Ecto neural progenitor cell (in vitro differentiated cells): ENCODE measurements around the gene INF2.

Experiments used
- DNase-seq: peaks from one replicate; pipeline ENCODE4 v3.0.0-alpha.2; 2018; ENCODE audit warnings: low spot score

The INF2 gene

DNA sequence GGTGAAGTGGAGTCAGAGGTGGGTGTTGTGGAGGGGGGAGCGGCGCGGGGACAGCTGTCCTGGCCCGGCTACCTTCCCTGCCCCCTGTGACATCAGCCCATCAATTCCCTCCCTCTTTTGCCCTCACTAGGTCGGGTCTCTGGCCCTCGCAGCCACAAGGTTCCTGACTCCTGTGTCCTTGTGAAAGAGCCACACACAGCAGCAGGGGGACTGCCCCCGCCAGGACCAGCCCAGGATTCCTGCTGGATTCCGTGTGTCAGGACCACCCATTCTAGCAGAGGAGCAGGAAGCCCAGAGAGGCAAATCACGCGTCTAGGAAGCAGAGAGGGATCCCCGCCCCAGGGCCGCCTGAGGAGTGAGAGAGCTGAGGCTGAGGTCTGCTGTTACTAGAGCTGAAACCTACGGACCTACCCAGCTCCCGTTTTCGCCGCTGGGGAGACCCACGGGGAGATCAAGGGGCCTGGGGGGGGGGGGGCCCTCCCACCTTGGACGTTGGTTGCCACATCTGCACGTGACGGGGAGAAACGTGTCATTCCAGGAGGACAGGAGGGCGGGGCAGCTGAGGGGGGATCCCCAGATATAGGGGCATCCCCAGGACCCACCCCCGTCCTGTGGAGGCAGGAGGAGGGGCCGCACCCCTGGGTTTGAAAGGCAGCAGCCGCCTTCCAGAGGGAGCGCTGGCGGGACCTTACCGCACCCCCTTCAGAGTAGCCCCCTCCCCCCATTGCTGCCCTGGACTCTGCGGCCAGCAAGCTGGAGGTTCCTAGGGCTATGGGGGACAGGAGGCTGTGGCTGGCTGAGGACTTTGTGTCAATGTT is 12.5 kb upstream of the INF2 start:
- peak; percentile 75 for DNase-seq

DNA sequence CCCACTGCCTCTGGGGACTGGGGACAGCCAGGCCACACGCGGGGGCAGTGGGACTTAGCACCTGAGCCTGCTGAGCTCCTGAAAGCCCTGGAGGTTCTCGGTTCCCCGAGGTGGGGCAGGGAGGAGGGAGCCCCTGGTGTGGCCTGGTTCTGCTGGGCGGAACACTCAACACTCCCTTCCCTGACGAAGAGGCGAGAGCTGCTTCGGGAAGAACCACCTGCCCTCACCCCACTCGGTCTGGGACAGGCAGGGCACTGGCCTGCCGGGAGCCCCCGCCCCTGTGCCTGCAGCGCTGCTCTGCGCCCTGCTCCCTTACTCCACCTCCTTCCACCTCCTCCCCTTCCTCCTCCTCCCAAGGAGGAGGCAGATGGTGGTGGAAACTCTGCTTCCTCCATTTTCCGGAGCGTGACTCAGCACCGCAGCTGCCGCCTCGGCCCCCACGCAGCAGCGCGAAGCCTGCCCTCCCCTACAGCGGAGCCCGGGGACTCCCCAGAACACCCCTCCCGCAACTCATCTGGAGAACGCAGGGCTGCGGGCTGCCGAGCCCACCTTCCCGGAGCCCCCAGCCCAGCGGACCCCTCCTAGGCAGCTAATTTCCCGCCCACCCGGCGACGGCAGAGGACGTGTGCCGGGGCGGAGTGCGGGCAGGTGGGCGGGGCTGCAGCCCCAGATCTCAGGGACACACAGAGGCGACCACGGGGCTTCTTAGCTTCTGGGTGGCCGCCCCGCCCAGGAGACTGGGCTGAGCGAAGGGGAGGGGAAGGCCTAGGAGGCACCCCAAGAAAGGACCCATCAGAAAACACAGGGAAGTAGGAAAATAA is 11.7 kb upstream of the INF2 start:
- peak; percentile 89 for DNase-seq

- peak; percentile 72 for DNase-seq
Measured at GRCh38 chr14:104678346-104678745, 11.1 kb upstream of the INF2 start.

- no peak for DNase-seq
Measured at GRCh38 chr14:104678901-104679705, 10.3 kb upstream of the INF2 start.

DNA sequence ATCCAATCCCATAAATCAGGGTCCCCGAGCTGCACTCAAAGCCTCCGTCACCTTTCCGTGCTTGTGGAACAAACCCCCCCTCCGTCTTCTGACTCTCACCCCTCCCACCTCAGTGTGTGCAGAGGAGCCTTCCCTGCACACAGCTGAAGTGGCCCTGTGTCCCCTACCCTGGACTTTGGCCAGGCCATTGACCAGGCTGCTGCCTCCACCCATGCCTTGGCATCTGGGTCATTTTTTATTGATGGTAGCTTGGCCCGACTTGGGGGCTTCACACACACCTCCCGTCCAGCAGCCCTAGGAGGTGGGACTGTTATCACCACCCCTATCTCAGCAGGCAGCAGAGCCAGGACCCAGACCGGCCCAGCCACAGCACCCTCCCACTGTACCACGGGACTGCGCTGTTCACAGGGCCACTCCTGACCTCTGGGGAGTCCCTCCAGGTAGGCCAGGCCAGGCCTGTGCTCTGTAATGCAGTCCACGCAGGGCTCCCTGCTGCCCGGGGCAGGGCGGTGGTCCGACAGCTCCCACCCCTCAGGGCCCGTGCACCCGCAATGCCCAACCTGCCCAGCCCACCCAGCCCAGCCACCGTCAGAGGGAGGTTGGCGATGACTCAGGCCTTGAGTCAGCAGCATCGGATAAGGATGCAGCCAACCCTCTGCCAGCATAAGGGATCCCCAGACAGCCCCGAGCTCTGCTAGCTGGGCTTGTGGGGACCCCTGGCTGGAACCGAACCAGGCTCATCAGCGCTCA is 9.2 kb upstream of the INF2 start:
- DNase-seq: no peak

DNA sequence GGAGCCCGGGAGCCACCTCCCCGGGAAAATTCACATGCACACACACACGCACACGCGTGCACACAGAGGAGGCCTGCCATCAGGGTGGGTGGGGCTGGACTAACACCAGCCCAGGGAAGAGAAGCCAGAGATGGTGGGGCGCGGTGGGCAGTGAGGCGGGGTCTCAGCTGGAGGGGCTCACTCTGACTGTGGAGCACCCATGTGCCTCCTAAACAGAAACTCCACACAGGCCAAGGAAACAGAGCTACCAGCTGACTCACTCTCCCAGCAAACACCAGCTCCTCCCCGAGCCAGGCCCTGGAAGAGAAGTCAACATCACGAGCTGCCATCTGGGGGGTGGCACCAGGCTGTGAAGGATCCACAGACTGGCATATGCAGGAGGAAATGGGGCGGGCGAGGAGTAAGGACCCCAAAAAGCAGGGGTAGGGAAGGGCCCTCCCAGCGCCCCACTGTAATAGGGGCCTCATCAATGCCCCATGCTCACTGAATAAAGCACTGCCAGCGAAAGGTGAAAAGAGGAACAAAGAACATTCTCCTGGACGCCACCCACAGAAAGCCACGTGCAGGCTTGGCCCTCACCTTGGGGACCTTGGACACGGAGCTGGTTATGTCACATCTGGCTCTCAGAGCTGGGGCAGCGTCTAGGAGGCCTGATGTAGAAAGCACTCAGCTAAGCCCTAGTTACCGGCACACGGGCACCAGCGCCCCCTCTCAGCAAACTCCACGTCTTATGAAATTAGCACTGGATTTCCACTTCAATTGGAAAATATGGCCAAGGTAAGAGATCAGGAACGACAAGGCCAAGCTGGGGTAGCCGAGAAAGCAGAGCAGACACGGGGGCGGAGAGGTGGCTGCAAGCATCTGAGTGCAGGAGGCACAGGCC is 8.4 kb upstream of the INF2 start:
- no peak for DNase-seq

DNA sequence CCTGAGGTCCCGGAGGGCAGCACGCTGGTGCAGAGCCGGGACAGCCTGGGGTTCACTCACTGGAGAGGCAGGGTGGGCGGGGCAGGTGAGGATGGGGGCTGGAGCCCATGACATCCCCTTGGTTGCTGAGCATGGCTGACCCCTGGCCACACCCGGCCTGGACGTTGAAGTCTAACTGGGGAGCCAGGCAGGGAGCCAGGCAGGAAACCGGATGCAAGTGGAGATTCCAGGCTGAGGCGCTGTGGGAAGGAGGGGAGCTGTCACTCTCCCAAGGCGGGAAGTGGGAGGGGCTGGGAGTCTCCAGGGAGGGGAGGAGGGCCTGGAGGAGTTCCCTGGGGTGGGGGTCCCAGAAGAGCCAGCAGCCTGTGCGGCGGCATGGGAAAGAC is 7.7 kb upstream of the INF2 start:
- peak; percentile 84 for DNase-seq

DNA sequence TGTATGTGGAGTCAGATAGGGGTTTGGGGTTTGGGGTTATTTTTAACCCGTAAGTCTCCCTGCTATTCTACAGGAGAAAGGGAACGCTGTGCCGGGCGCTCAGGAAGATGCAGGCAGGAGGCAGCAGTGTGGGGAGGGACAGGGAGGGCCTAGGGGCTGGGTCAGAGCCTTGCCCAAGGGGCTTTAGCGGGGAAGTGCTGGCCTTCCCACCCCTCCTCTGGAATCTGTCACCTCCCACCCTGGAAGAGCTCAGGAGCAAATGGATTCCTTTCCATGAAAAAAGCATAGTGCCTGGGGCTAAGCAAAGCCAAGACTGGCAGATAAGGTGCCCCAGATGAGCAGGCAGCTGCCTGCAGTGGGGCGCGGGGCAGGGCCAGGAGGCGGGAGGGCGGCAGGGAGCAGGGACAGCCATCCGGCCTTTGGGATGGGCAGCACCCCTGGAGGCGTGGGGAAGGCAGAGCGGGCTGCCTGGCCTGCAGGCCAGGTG is 7.3 kb upstream of the INF2 start:
- peak; percentile 80 for DNase-seq

DNA sequence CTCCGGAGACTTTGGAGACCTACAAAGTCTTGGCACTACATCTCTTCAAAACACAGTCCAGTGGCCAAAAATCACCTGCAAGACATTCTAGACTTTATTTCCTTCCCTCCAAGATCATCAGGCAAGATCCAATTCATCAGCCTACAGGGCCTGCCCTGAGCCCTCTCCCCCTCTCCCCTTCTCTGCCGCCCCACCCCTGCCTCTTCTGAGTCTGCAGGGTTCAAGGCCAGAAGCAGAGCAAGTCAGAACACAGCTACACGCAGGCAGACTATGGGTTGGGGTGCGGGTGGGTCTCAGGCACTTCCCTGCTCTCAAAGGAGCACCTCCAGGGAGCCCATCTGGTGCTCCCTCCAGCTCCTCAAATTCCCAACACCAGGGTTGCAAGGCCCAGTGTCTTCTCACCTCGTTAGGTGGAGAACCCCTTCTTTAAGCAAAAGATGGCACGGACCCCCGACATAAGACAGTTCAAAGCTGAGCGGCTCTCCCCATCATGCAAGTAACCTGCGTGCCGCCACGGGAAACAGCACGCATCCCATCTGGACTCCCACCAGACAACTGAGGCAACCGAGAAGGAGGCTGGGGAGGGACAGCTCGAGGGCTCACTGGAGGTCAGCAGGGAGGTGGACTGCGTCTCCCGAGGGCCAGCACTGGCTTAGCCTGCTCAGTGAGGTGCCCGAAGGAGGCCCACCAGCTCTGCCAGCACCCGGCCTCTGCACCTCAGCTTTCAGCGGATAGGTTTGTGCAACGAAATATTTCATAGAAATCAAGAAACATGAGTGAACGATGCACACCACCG is 5.6 kb upstream of the INF2 start:
- no peak for DNase-seq

GRCh38 chr14:104684449-104684821 is 5.0 kb upstream of the INF2 start:
- no peak for DNase-seq

GRCh38 chr14:104685216-104685997 is 4.0 kb upstream of the INF2 start:
- no peak for DNase-seq

DNA sequence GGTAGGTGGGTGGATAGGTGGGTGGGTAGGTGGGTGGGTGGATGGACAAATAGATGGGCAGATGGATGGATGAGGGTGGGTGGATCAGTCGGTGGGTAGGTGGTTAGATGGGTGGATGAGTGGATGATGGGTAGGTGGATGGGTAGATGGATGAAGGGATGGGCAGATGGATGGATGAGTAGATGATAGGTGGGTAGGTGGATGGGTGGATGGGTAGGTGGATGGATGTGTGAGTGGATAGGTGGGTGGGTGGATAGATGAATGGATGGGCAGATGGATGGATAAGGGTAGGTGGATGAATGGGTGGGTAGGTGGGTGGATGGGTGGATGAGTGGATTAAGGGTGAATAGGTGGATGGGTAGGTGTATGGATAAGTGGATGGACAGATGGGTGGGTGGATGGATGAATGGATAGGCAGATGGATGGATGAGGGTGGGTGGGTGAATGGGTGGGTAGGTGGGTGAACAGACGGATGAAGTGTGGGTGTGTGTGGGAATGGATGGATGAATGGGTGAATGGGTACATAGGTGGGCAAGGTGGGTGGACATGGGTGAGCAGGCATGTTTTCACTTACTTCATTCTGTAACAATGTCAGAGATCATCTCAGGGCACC is 3.3 kb upstream of the INF2 start:
- no peak for DNase-seq

GRCh38 chr14:104686624-104687517 is 2.5 kb upstream of the INF2 start:
- DNase-seq: no peak

GRCh38 chr14:104687601-104688504 is 1.6 kb upstream of the INF2 start:
- DNase-seq: peak; percentile 76

GRCh38 chr14:104688505-104689108 is 811 bp upstream of the INF2 start:
- no peak for DNase-seq
